GM18520 (cell line): ENCODE results near the gene CREB3L4.
A peak's percentile ranks its signal among the peaks of the same experiment; 100 is the strongest.

Experiments
- ATAC-seq: cut with Tn5 transposase; IDR thresholded peaks from one replicate; pipeline ENCODE4 v1.9.1; 2021; ENCODE audit not compliant: unreplicated experiment

CREB3L4 gene

DNA sequence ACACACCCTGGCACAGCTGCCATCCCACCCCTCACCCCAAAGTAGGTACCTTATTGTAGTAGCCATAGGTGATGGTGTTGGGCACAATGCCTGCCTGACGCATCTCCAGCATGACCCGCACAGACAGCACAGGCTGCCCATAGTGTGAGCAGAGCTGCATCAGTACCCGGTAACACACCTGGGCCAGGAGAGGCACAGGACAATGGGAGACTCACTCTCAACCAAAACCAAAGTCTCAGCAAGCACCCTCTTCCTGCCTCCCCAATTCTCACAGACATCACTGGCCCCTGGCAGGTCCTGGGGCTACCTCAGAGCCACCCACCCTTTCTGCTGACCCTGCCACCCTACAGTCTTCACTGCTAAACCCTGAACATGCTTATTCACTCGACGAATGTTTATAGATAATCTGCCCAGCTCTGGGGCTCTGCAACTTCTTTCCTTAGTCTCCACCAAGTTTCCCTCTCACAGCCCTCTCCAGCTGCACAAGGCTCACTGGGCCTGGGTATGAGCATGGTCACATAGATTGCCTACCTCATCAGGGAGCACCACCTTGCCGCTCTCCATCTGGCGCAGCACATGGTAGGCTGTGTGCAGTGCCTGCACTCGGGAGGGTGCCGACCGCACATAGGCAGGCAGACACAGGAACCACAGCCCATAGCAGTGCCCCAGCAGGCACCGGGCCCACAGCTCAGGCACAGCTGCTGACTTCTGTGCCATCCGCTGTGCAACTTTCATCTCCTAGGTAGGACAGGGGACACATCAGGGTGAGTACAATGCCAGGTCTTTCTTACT lies 31.5 kb upstream of the CREB3L4 start:
- ATAC-seq, result no peak

DNA sequence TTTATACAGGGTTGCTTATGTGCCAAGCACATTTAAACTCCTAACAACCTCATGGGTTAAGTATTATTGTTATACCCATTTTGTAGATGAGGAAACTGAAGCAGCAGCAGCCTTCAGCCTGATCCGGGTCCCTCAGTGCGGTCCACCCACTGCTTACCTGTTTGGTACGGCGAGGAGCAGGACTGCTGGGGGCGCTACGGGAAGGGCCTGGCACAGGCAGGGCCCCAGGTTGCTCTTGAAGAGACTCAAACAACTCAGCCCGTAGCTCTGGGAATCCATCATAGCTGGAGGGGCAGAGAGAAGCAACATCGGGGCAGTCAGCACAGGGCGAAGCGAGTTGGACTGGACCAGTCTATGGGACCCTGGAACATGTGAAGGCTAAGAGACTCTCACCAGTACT lies 30.4 kb upstream of the CREB3L4 start:
- no peak for ATAC-seq

GRCh38 chr1:153938996-153939395 lies 28.7 kb upstream of the CREB3L4 start:
- ATAC-seq, result no peak

- ATAC-seq, result no peak
These were observed 28.2 kb upstream of the CREB3L4 start for GRCh38 chr1:153939476-153939875.

- ATAC-seq, result no peak
These were observed 26.9 kb upstream of the CREB3L4 start for GRCh38 chr1:153940756-153941155.

DNA sequence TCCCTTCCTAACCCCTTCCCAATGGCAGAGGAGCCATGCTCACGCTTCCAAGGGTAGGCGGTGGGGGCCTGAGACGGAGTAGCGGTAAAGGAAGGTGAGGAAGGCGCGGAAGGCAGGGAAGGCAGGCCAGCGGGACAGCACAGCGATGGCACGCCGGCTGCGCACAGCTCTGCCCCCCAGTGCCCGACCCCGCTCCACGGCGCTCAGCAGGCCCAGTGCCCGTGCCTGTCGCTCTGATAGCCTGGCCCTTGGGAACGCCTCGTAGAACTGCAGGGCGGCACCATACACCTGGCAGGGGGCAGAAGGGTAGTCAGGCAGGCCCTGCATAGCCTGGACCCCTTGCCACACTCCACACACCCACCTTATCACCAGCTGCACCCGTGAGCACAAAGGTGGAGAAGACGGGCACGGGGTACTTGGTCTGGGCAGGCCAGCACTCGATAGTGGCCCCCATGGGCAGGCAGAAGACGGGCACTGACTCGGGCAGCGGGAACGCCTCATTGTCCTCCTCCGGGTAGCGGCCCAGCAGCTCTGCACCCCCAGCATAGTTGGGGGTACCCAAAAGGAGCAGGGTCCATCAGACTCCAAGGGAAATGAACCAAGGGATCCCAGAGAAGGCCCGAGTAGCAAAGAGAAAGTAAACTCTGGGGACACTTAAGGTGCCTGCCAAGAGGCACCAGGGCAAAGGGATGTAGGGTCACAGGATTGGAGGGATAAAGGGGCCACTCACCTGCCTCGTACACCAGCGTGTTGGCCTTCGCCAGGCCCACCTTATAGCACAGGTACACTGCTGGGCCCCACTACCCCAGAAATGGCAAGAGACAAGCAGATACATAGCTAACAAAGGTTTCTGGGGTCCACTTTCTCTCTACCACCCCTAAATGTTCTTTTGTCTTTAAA lies 25.6 kb upstream of the CREB3L4 start:
- ATAC-seq, result no peak

DNA sequence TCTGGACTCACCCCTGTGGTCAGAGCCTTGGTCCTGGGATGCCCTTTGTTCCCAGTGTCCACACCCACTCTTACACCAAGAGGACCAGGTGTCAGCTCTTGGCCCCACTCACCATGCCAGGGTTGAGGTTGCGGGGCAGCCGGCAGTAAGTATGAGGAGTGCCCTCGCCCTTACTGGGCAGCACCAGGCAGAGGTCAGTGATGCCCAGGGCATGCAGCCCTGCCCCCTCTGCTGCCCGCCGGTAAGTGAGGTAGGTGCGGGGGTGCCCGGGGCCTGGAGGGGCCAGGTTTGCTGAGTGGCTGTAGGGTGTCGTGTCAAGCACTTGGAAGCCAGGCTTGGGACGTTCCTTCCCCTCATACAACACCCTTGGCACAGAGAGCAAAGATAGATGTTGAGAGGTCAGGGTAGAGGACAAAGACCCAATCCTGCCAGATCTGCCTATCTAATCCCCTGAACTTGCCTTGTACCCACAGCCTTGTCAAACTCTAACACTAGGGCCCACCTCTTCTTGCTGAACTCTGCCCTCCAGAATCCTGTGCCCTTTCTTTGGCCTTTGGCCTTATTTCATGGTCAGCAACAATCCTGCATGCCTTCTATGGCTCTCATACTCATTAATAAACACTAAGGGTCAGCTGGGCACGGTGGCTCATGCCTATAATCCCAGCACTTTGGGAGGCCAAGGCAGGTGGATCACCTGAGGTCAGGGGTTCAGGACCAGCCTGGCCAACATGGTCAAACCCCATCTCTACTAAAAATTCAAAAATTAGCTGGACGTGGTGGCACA lies 24.7 kb upstream of the CREB3L4 start:
- no peak for ATAC-seq

DNA sequence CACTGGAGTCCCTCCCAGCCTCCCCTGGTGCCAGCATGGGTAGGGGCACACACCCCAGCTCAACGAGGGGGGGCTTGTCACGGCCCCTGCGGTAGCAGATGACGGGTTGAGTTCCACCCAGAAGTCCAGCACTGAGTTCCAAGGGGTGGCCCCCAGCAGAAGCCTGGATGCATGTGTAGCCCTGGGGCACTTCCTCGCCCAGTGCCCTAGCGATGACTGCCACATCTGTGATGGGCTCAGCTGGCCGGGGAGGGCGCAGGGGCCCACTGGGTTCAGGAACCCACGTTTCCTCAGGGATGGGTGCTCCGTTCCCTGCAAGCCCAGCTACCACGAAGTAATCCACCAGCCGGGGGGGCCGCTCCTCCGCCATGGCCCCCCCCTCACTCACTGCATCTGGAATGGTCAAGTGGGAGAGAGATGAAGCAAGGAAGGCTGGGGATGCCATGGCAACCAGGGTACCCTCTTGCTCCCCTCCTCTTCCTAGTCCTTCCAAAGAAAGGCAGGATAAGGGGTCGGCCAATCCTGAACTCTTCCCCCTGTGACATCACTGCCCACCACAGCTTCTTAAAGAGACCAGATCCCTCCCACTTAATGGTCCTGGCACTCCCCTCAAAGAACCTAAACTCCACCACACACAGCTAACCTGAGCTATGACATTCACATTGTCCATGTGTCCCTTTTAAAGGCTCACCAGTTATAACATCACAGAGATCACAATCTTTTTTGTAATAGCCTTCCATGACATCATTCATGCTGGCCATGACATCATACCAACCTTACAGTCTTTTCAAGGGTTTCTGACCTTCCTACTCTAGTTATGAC lies 23.5 kb upstream of the CREB3L4 start:
- ATAC-seq, result no peak

GRCh38 chr1:153944827-153945117 lies 22.9 kb upstream of the CREB3L4 start:
- no peak for ATAC-seq

DNA sequence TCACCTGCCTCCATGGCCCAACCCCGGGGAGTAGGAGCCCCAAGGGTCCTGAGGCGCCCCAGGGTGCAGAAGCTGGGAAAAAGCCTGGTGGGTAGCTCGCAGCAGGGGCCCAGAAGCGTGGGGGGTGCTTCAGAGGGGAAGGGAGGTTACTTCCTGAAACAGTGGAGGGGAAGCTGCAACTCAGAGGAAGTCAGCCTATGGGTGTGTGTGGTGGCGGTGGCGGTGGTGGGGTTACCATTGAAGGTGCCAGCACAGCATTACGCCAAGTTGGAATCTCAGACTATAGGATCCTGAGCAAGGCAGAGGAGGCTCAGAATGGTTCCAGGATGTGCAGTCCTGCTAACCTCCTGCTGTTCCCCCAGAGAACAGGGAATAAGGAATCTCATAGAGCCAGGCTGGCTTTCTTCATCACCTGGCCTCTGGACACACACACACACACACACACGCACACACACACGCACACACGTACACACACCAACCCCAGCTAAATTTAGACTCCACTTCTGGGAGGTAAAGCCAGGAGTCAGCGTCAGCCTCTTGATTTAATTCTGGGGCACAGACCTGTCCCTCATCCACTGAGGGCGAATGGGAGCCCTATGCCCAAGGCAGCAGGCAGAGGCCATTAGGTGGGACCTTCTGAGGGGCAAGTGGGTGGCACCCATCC lies 22.4 kb upstream of the CREB3L4 start:
- ATAC-seq, result no peak

DNA sequence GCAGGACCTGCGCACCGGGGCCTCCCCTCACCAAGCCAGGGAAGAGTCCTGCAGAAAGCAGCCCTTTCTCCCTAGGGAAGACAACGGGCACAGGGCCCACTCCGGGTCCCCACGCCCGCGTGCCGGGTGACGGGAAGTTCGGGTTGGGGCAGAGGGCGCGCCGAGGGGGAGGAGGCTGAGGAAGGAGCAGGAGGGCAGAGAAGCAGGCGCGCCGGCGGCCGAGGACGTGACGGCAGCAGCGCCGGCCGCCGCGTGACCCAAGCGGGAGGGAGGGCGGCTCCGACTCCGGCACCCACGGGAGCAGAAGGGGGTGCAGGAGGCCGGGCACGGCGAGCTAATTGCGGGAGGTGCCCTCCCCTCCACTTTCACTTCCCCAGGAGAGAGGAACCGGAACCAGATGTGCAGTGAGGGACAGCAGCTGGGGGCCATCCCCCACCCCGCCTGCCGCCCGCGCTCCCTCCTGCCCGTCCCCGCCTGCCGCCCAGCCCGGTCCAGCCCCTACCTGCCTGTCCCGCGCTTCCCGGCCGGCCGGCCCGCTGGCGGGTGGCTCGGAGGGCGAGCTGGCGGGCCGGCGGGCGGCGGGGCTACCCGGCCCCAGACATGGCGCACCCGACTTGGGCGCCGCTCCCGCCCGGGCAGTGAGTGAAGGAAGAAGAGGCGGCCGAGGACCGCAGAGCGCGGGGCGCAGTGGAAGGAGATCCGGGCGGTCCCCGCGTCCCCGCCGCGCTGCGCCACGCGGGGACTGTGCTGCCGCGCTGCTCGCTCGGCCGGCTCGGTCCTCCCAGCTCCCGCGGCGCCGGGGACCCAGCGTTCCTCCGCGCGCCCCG lies 21.7 kb upstream of the CREB3L4 start:
- peak; percentile 76 for ATAC-seq

- ATAC-seq, result peak; percentile 55
These were observed 21.0 kb upstream of the CREB3L4 start, which contains the start of gene DENND4B for GRCh38 chr1:153946622-153947241. DENND4B (minus strand) TSS chr1:153946718; CDS start chr1:153944374, 2,344 bp downstream.

DNA sequence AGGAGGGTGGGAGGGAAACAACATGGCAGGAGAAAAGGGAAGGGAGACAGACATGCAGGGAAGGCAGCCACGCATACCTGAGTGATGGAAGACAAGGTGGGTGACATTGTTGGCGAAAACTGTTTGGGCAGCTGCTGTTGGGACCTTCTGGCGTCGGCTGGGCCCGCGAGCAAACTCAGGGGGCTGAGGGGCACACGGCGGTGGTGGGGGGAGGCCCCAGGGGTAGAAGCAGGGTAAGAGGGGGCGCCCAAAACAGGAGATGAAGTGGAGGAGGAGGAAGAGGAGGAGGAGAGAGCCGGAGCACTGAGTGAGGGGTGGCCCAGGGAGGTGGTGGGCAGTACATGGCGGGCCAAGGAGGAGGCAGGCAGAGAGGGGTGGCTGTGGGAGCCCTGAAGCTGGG lies 16.5 kb upstream of the CREB3L4 start:
- ATAC-seq, result no peak

- ATAC-seq, result no peak
These were observed 15.9 kb upstream of the CREB3L4 start for GRCh38 chr1:153951801-153952200.

GRCh38 chr1:153953859-153954365 lies 13.8 kb upstream of the CREB3L4 start:
- no peak for ATAC-seq

GRCh38 chr1:153954826-153955225 lies 12.9 kb upstream of the CREB3L4 start:
- ATAC-seq, result no peak

GRCh38 chr1:153956997-153957715 lies 10.5 kb upstream of the CREB3L4 start:
- no peak for ATAC-seq

- ATAC-seq, result no peak
These were observed 10.0 kb upstream of the CREB3L4 start for GRCh38 chr1:153957744-153958110.
